HG02970 (cell line): ENCODE results near the gene MAP7D1.
A peak's percentile ranks its signal among the peaks of the same experiment; 100 is the strongest.

Experiments
- ATAC-seq: cut with Tn5 transposase; IDR thresholded peaks from one replicate; pipeline ENCODE4 v1.9.1; 2021; ENCODE audit warnings: mild to moderate bottlenecking, moderate library complexity, moderate number of reproducible peaks; ENCODE audit not compliant: unreplicated experiment, low FRiP score

Gene MAP7D1

DNA sequence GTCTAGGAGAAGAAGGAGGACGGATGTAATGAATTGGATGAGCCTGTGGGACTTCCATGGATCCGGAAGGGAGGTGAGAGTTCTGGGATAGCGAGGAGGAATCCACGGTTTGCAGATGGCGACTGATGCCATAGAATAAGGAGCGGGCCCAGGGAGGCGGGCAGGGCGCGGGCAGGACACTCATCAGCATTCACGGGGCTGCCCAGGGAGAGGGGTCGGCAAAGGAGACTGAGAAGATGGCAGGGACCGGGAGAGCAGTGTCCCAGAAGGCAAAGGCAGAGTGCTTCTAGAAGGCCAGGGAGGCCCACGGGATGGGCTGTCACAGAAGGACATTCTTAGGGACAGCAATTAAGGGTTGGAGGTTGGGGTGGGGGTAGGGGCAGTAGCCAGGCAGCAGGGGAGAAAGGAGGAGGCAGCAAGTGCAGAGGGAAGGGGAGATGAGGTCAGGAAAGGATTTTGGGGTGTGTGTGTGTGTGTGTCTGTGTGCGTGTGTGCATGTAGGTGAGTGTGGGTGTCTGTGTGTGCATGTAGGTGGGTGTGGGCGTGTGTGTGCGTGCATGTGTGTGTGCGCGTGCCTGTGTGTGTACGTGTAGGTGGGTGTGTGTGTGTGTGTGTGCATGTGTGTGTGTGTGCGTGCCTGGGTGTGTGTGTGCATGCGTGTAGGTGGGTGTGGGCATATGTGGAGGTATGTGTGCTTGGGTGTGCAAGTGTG is 29.8 kb upstream of the MAP7D1 start:
- ATAC-seq: no peak

DNA sequence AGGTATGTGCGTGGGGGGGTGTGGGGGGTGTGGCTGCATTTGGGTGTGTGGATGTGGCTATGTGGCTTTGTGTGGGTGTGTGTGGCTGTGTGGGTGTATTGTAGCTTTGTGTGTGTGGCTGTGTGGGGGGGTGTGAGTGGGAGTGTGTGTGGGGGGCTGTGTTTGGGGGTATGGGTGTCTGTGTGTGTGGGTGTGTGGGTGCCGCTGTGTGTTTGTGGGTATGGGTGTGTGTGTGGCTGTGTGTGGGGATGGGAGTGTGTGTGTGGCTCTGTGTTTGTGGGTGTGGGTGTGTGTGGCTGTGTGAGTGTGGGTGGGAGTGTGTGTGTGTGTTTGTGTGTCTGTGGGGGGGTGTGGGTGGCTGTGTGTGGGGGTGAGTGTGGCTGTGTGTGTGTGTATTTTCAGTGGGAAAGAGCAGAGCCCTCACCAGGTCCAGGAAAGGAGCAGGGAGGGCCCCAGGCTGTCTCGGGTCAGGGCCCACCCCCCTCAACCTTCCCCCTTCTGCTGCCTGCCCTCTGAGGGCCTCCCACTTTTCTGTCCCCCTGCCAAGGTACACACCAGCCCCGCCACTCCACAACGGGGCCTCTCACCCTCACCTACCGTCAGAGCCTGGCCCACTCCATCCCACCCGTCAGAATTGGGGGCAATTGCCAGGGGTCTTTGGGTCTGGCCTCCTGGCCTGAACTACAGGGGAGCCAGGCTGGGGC is 29.0 kb upstream of the MAP7D1 start:
- no peak for ATAC-seq

DNA sequence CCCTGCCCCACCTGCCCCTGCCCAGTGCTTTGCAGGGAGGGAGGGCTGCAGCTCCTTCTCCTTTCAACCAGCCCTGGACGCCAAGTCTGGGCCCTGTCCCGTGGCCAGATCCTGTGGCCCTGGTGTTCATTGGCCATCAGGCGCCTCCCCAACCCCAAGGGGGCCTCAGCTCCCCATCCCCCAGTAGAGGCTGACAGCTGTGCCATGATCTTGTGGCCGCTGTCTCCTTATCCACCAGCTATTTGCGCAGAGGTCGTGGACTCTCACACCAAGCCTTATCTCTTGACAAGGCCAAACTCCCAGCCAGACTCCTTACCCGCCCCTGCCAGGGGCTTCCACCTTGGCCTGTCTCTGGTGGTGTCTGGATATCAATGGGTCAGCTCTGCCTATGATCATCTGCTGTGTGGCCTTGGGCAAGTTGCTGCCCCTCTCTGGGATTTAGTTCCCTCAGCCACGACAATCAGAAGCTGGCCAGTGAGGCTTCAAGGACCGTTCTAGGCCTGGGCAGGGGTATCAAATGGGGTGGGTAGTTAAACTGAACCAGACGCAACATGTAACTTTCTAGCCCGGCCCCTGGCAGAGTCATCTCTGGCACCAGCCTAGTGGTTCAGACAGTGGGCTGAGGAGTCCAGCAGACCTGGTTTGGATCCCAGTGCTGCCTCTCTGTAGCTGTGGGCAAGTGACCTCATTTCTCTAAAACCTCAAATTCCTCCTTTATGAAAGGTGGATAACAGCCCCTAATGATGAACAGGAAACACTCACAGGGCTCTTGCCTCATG is 27.6 kb upstream of the MAP7D1 start:
- ATAC-seq: no peak

DNA sequence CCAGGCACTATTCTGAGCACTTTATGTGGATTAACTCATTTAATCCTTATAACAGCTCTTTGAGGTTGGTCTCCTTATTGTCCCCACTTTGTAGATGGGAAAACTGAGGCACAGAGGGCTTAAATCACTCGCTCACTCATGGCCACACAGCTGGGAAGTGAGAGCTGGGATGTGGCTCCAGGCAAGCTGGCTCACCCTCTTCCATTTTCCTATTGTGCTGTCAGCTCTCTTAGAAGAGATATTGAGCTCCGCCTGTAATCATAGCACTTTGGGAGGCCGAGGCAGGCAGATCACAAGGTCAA is 27.1 kb upstream of the MAP7D1 start:
- no peak for ATAC-seq

GRCh38 chr1:36132029-36132428 is 23.9 kb upstream of the MAP7D1 start:
- no peak for ATAC-seq

GRCh38 chr1:36133484-36133883 is 22.5 kb upstream of the MAP7D1 start:
- ATAC-seq: no peak

DNA sequence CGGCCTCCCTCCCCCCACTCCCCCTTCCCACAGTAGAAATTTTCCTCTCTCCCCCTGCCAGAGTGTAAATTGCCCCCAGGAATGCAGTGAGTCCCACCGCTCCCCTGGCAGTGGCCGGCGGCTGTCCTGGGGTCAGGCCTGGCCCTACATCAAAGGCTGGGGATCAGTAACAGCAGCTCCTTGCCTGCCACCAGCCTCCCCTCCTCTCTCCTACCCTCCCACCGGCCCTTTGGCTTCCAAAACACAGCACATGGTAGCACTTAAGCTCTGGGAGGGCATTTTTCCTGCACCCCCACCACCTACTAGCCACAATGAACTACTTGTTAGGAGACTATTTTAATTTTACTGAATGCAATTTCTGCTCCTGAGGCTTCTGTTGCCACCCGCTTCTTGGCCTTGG is 21.9 kb upstream of the MAP7D1 start:
- ATAC-seq: no peak

- ATAC-seq: no peak
Measured at GRCh38 chr1:36134505-36135329, 21.2 kb upstream of the MAP7D1 start.

DNA sequence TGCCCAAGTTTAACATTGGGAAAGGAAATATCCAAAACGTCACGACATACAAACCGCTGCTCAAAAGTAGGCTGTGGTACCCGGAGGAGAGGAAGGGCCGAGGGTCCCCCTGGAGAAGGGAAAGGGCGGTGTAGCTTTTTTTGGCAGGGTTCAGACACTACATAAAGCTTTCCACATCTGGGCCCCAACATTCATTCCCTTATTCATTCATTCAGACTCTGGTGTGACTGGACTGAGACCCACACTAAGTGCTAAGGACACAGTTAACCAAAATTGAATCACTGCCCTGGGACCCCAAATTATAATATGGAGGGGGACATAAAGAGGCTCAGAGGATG is 20.7 kb upstream of the MAP7D1 start:
- no peak for ATAC-seq

DNA sequence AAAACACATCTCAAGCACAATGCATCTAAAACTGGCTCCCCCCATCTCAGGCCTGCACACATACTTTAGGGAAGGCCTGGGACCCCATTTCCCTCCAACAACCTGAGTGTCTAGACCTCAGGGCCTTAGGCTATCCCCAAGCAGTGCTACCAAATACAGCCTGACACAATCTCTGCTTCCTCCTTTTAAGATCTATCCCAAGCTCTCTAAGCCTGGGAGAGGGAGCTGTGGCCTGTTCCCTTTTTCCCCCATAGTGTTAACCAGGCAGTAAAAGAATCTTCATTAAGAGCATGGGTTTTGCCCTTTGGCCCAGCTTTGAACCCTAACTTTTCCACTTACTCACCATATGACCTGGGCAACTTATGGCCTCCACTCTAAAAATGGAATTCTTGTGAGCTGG is 20.2 kb upstream of the MAP7D1 start:
- no peak for ATAC-seq

- no peak for ATAC-seq
Measured at GRCh38 chr1:36136535-36136934, 19.4 kb upstream of the MAP7D1 start.

DNA sequence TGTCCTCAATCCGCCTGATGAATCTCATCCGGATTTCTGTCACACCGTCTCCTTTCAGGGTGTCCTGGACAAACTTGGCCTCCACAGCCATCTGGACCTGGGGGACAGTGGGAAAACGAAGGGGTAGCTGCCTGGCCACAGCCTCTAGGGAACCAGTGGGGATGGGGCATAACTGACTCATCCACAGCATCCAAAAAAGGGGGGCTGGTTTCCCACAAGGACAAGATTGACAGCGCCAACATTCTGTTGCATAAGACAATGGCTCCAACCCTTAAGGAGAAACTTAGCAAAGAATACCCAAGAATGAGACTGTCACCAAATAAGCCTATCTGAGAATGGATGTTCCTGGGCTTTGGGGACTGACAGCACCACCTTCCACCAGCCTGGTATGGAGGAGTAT is 18.7 kb upstream of the MAP7D1 start:
- no peak for ATAC-seq

- ATAC-seq: no peak
Measured at GRCh38 chr1:36137776-36138175, 18.2 kb upstream of the MAP7D1 start.

DNA sequence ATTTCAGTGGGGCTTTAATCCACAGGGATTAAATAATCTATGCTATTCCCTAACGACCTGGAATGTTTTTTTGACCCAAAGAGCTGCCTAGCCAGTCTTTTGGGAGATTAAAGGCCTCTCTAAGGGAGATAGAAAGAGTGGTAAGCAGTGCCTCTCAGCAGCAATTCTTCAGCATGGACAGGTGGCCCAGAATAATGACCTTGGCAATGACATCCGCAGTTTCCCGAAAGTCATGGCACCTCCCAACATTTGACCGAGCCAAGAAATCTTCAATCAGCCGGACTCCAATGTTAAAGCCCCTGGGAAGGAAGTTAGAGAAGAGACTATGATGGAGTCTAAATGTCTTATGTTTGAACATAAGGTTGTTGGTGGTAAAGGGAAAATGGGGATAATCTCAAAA is 16.4 kb upstream of the MAP7D1 start:
- ATAC-seq: no peak

GRCh38 chr1:36142121-36142520 is 13.8 kb upstream of the MAP7D1 start:
- no peak for ATAC-seq

- ATAC-seq: no peak
Measured at GRCh38 chr1:36143424-36143823, 12.5 kb upstream of the MAP7D1 start.

GRCh38 chr1:36144413-36144812 is 11.5 kb upstream of the MAP7D1 start:
- no peak for ATAC-seq

DNA sequence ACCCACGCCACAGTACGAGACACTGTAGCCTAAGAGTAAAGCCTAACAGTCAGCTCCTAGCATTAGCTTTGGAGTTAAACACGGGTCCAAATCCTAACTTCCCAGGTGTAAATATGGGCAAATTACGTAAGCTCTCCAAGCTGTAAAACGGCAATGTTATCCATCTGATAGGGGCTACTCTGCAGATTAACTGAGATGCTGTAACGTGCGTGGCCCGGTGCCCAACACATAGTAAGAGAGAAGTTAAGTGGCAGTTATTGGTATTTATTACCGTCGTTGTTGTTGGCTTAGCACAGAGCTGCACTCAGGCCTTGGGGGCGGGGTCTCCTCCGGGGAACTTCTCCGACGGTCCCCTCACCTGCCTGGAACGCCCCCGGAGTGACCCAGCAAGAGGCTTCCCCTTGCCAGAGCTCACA is 7.1 kb upstream of the MAP7D1 start:
- ATAC-seq: no peak

GRCh38 chr1:36149237-36149972 is 6.6 kb upstream of the MAP7D1 start, which contains the start of gene TRAPPC3:
Gene TRAPPC3 (minus strand): TSS chr1:36149486. CDS start chr1:36149378, 108 bp downstream.
- ATAC-seq: peak; percentile 93

DNA sequence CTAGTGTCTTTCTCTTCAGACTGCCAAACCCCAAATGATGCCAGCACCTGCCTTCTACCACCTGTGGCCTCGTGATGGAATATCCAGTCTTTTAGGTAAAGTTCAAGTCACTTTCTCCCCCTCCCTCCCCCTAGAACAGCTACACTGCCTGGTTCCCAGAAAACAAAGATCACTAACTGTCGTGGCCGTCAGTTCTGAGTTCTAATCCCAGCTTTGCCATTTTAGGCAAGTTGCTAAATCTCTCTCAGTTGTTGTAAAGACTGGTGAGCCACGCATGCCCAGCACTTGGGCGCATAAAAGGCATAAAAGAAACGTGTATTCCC is 6.0 kb upstream of the MAP7D1 start:
- ATAC-seq: no peak
